ENCODE data around the gene CDC45. TPM values are rescaled to one million over a fixed set of nuclear protein-coding genes. Genes with fewer than 3 reads are reported as not detected.

CDC45 gene
- total RNA-seq, 2 experiments from 2014 or later, result 59.5 to 65.7 TPM

GRCh38 chr22:19506212-19506611 lies 26.5 kb downstream of the CDC45 start:
- ChIA-PET CTCF (interaction anchor here (1.5 kb wide), 1 partner anchor 123 kb away, joined by 4 read pairs; no protein-coding TSS in a partner anchor), POLR2A (no interaction called here)
- Mint-ChIP-seq H3K27ac (peak overlapping the region; percentile 82), H3K9me3 (no peaks in the 10 kb centered on the region), H3K36me3 (ENCODE audit: low read depth) (peaks cover 46% of the 10 kb centered on the region), H3K27me3 (no peaks in the 10 kb centered on the region), H3K4me1 (peaks cover 32% of the 10 kb centered on the region), H3K4me3 (no peak overlapping the region)
- DNase-seq, result no peak

GRCh38 chr22:19507534-19507861 lies 27.8 kb downstream of the CDC45 start:
- H3K4me1 Mint-ChIP-seq, result peaks cover 32% of the 10 kb centered on the region

GRCh38 chr22:19508024-19508776 lies 28.5 kb downstream of the CDC45 start:
- DNase-seq, result no peak
- no peaks in the 10 kb centered on the region for H3K27me3 Mint-ChIP-seq
- peak overlapping the region; percentile 3 for H3K27ac Mint-ChIP-seq
- H3K4me3 Mint-ChIP-seq, result no peak overlapping the region
- ChIA-PET POLR2A (no interaction called here), CTCF (interaction anchor here (1.1 kb wide), 1 partner anchor 10 kb away, joined by 3 read pairs; no protein-coding TSS in a partner anchor)
- H3K36me3 Mint-ChIP-seq (ENCODE audit: low read depth), result peaks cover 61% of the 10 kb centered on the region
- H3K4me1 Mint-ChIP-seq, result peaks cover 31% of the 10 kb centered on the region
- H3K9me3 Mint-ChIP-seq, result no peaks in the 10 kb centered on the region

More at GRCh38 chr22:19507534-19507861, 27.8 kb downstream of the CDC45 start:
- CTCF ChIA-PET, result interaction anchor here (1.1 to 1.5 kb wide), 2 partner anchors 11 to 122 kb away, joined by 3 to 4 read pairs; no protein-coding TSS in a partner anchor
- H3K4me3 Mint-ChIP-seq, result no peak overlapping the region
- POLR2A ChIA-PET, result no interaction called here
- H3K9me3 Mint-ChIP-seq, result no peaks in the 10 kb centered on the region
- DNase-seq, result no peak
- peaks cover 58% of the 10 kb centered on the region for H3K36me3 Mint-ChIP-seq (ENCODE audit: low read depth)
- H3K27ac Mint-ChIP-seq, result no peak overlapping the region
- no peaks in the 10 kb centered on the region for H3K27me3 Mint-ChIP-seq

GRCh38 chr22:19509191-19509590 lies 29.5 kb downstream of the CDC45 start:
- Mint-ChIP-seq H3K4me3 (no peak overlapping the region), H3K9me3 (no peaks in the 10 kb centered on the region), H3K27me3 (no peaks in the 10 kb centered on the region), H3K4me1 (peaks cover 23% of the 10 kb centered on the region), H3K36me3 (ENCODE audit: low read depth) (peaks cover 67% of the 10 kb centered on the region), H3K27ac (no peak overlapping the region)
- CTCF ChIA-PET, result no interaction called here
- POLR2A ChIA-PET, result no interaction called here
- no peak for DNase-seq

GRCh38 chr22:19509923-19510322 lies 30.2 kb downstream of the CDC45 start:
- peaks cover 72% of the 10 kb centered on the region for H3K36me3 Mint-ChIP-seq (ENCODE audit: low read depth)
- CTCF ChIA-PET, result no interaction called here
- H3K27me3 Mint-ChIP-seq, result no peaks in the 10 kb centered on the region
- peaks cover 21% of the 10 kb centered on the region for H3K4me1 Mint-ChIP-seq
- POLR2A ChIA-PET, result no interaction called here
- no peak overlapping the region for H3K4me3 Mint-ChIP-seq
- no peak for DNase-seq
- H3K27ac Mint-ChIP-seq, result peak overlapping the region; percentile 55
- H3K9me3 Mint-ChIP-seq, result no peaks in the 10 kb centered on the region

GRCh38 chr22:19510919-19511341 lies 31.2 kb downstream of the CDC45 start:
- H3K27ac Mint-ChIP-seq, result no peak overlapping the region
- ChIA-PET POLR2A (no interaction called here), CTCF (interaction anchor here (0.6 kb wide), 1 partner anchor 11 kb away, joined by 3 read pairs; no protein-coding TSS in a partner anchor)
- no peaks in the 10 kb centered on the region for H3K9me3 Mint-ChIP-seq
- no peak for DNase-seq
- H3K4me1 Mint-ChIP-seq, result peaks cover 11% of the 10 kb centered on the region
- no peaks in the 10 kb centered on the region for H3K27me3 Mint-ChIP-seq
- no peak overlapping the region for H3K4me3 Mint-ChIP-seq
- peaks cover 70% of the 10 kb centered on the region for H3K36me3 Mint-ChIP-seq (ENCODE audit: low read depth)

- no peak overlapping the region for H3K27ac Mint-ChIP-seq
- DNase-seq, result no peak
- no peaks in the 10 kb centered on the region for H3K27me3 Mint-ChIP-seq
- CTCF ChIA-PET, result no interaction called here
- peaks cover 54% of the 10 kb centered on the region for H3K36me3 Mint-ChIP-seq (ENCODE audit: low read depth)
- H3K4me1 Mint-ChIP-seq, result peaks cover 5% of the 10 kb centered on the region
- H3K4me3 Mint-ChIP-seq, result no peak overlapping the region
- no peaks in the 10 kb centered on the region for H3K9me3 Mint-ChIP-seq
- POLR2A ChIA-PET, result no interaction called here
Measured at GRCh38 chr22:19513823-19514222, 34.1 kb downstream of the CDC45 start.

GRCh38 chr22:19514831-19515565 lies 35.3 kb downstream of the CDC45 start:
- ChIA-PET CTCF (interaction anchor here (1.5 kb wide), 1 partner anchor 12 kb away, joined by 3 read pairs; no protein-coding TSS in a partner anchor), POLR2A (no interaction called here)
- Mint-ChIP-seq H3K9me3 (no peaks in the 10 kb centered on the region), H3K4me3 (no peak overlapping the region), H3K27ac (peak overlapping the region; percentile 60), H3K4me1 (peaks cover 5% of the 10 kb centered on the region), H3K36me3 (ENCODE audit: low read depth) (peaks cover 46% of the 10 kb centered on the region), H3K27me3 (no peaks in the 10 kb centered on the region)
- no peak for DNase-seq

GRCh38 chr22:19515654-19516377 lies 36.1 kb downstream of the CDC45 start:
- H3K27me3 Mint-ChIP-seq, result no peaks in the 10 kb centered on the region
- no peaks in the 10 kb centered on the region for H3K9me3 Mint-ChIP-seq
- H3K27ac Mint-ChIP-seq, result no peak overlapping the region
- no peak overlapping the region for H3K4me3 Mint-ChIP-seq
- H3K36me3 Mint-ChIP-seq (ENCODE audit: low read depth), result peaks cover 47% of the 10 kb centered on the region
- H3K4me1 Mint-ChIP-seq, result peaks cover 5% of the 10 kb centered on the region
- ChIA-PET POLR2A (no interaction called here), CTCF (interaction anchor here (1.5 kb wide), 1 partner anchor 13 kb away, joined by 3 read pairs; no protein-coding TSS in a partner anchor)
- no peak for DNase-seq

GRCh38 chr22:19516378-19517170 lies 36.9 kb downstream of the CDC45 start:
- Mint-ChIP-seq H3K36me3 (ENCODE audit: low read depth) (peaks cover 39% of the 10 kb centered on the region), H3K4me1 (peaks cover 5% of the 10 kb centered on the region), H3K27ac (no peak overlapping the region), H3K4me3 (no peak overlapping the region), H3K27me3 (no peaks in the 10 kb centered on the region), H3K9me3 (no peaks in the 10 kb centered on the region)
- POLR2A ChIA-PET, result no interaction called here
- DNase-seq, result no peak
- CTCF ChIA-PET, result no interaction called here

GRCh38 chr22:19517171-19517500 lies 37.4 kb downstream of the CDC45 start:
- CTCF ChIA-PET, result no interaction called here
- H3K4me3 Mint-ChIP-seq, result no peak overlapping the region
- DNase-seq, result no peak
- peaks cover 36% of the 10 kb centered on the region for H3K36me3 Mint-ChIP-seq (ENCODE audit: low read depth)
- H3K4me1 Mint-ChIP-seq, result peaks cover 5% of the 10 kb centered on the region
- POLR2A ChIA-PET, result no interaction called here
- no peak overlapping the region for H3K27ac Mint-ChIP-seq
- no peaks in the 10 kb centered on the region for H3K27me3 Mint-ChIP-seq
- no peaks in the 10 kb centered on the region for H3K9me3 Mint-ChIP-seq

- CTCF ChIA-PET, result interaction anchor here (0.8 to 1.0 kb wide), 2 partner anchors 10 to 11 kb away, joined by 3 to 4 read pairs; no protein-coding TSS in a partner anchor
- DNase-seq, result no peak
- POLR2A ChIA-PET, result no interaction called here
- no peaks in the 10 kb centered on the region for H3K9me3 Mint-ChIP-seq
- no peak overlapping the region for H3K4me3 Mint-ChIP-seq
- H3K4me1 Mint-ChIP-seq, result peaks cover 10% of the 10 kb centered on the region
- peaks cover 4% of the 10 kb centered on the region for H3K27me3 Mint-ChIP-seq
- no peak overlapping the region for H3K27ac Mint-ChIP-seq
- H3K36me3 Mint-ChIP-seq (ENCODE audit: low read depth), result peaks cover 27% of the 10 kb centered on the region
Measured at GRCh38 chr22:19517919-19518611, 38.3 kb downstream of the CDC45 start.

All from activated CD4-positive, alpha-beta T cell treated with anti-CD3 and anti-CD28 coated beads, Interleukin-2, amount 10 ng/mL, durations not matched to agents 7 days and 5 days (primary cell).